H9 (cell line): ENCODE data around the gene PPIF. TPM values are rescaled to one million over a fixed set of nuclear protein-coding genes. Genes with fewer than 3 reads are reported as not detected.
A peak's percentile ranks its signal among the peaks of the same experiment; 100 is the strongest.

Experiments
- DNase-seq: peaks from one replicate; pipeline ENCODE4 v3.0.0-alpha.2; 2017
- H2AFZ ChIP-seq: one replicate; pipeline ENCODE4 v1.6.1; 2013; ENCODE audit warnings: mild to moderate bottlenecking, low read length, control low read depth, moderate library complexity
- H2AK5ac ChIP-seq: 2 replicates; pipeline ENCODE4 v1.6.1; 2013; ENCODE audit warnings: low read length, control low read depth, mixed read lengths; ENCODE audit not compliant: insufficient read length
- H2BK120ac ChIP-seq: one replicate; pipeline ENCODE4 v1.6.1; 2013; ENCODE audit warnings: low read depth, mild to moderate bottlenecking, low read length, control low read depth, inconsistent platforms; ENCODE audit not compliant: poor library complexity, severe bottlenecking
- H2BK12ac ChIP-seq: 2 replicates; pipeline ENCODE4 v1.6.1; 2013; ENCODE audit warnings: low read length, control low read depth, mixed read lengths, low read depth; ENCODE audit not compliant: insufficient read length
- H2BK15ac ChIP-seq: 2 replicates; pipeline ENCODE4 v1.6.1; 2013; ENCODE audit warnings: low read depth, low read length, control low read depth
- H2BK20ac ChIP-seq: one replicate; pipeline ENCODE4 v1.6.1; 2013; ENCODE audit warnings: low read depth, mild to moderate bottlenecking, low read length, control low read depth, inconsistent platforms; ENCODE audit not compliant: poor library complexity, severe bottlenecking
- H2BK5ac ChIP-seq: 2 replicates; pipeline ENCODE4 v1.6.1; 2013; ENCODE audit warnings: low read length, control low read depth, mixed read lengths; ENCODE audit not compliant: insufficient read length
- H3K14ac ChIP-seq: 2 replicates; pipeline ENCODE4 v1.6.1; 2013; ENCODE audit warnings: low read length, control low read depth; ENCODE audit not compliant: insufficient read depth
- H3K18ac ChIP-seq: 2 replicates; pipeline ENCODE4 v1.6.1; 2013; ENCODE audit warnings: low read depth, mild to moderate bottlenecking, mixed read lengths, low read length, control low read depth; ENCODE audit not compliant: insufficient read length
- H3K23ac ChIP-seq: 2 replicates; pipeline ENCODE4 v1.6.1; 2013; ENCODE audit warnings: low read length, control low read depth, mixed read lengths, low read depth; ENCODE audit not compliant: insufficient read length
- H3K23me2 ChIP-seq: 2 replicates; pipeline ENCODE4 v1.6.1; 2013; ENCODE audit warnings: low read depth, mild to moderate bottlenecking, mixed read lengths, low read length, control low read depth; ENCODE audit not compliant: insufficient read length, poor library complexity, severe bottlenecking
- H3K27ac ChIP-seq: 2 replicates; pipeline ENCODE4 v1.5.1; 2013; ENCODE audit warnings: low read length, control low read depth, mixed read lengths, low read depth; ENCODE audit not compliant: insufficient read length
- H3K27me3 ChIP-seq: 2 replicates; pipeline ENCODE4 v1.6.1; 2013; ENCODE audit warnings: low read length, control low read depth, inconsistent platforms; ENCODE audit not compliant: insufficient read depth
- H3K4ac ChIP-seq: 2 replicates; pipeline ENCODE4 v1.6.1; 2013; ENCODE audit warnings: low read depth, mild to moderate bottlenecking, control low read depth, inconsistent platforms, low read length, moderate library complexity
- H3K4me1 ChIP-seq: 2 replicates; pipeline ENCODE4 v1.6.1; 2013; ENCODE audit warnings: low read length, control low read depth, inconsistent platforms; ENCODE audit not compliant: insufficient read depth
- H3K4me2 ChIP-seq: 2 replicates; pipeline ENCODE4 v1.6.1; 2013; ENCODE audit warnings: low read length, control low read depth, mixed read lengths; ENCODE audit not compliant: insufficient read length, insufficient read depth
- H3K56ac ChIP-seq: 2 replicates; pipeline ENCODE4 v1.6.1; 2013; ENCODE audit warnings: low read depth, mild to moderate bottlenecking, mixed read lengths, low read length, control low read depth; ENCODE audit not compliant: insufficient read length
- H3K79me1 ChIP-seq: 2 replicates; pipeline ENCODE4 v1.6.1; 2013; ENCODE audit warnings: low read depth, mild to moderate bottlenecking, moderate library complexity, low read length, control low read depth, inconsistent platforms; ENCODE audit not compliant: insufficient read depth, poor library complexity, severe bottlenecking
- H3K79me2 ChIP-seq: 2 replicates; pipeline ENCODE4 v1.6.1; 2013; ENCODE audit warnings: low read length, control low read depth, inconsistent platforms; ENCODE audit not compliant: insufficient read depth
- H3K9ac ChIP-seq: 2 replicates; pipeline ENCODE4 v1.6.1; 2013; ENCODE audit warnings: low read length, control low read depth, mixed read lengths; ENCODE audit not compliant: insufficient read length; ENCODE audit errors: extremely low read depth
- H3K9me3 ChIP-seq: one replicate; pipeline ENCODE4 v1.6.1; 2013; ENCODE audit warnings: low read depth, low read length, inconsistent platforms; ENCODE audit not compliant: control insufficient read depth
- H3T11ph ChIP-seq: one replicate; pipeline ENCODE4 v1.6.1; 2013; ENCODE audit warnings: mild to moderate bottlenecking, low read length, control low read depth, inconsistent platforms
- H4K20me1 ChIP-seq: one replicate; pipeline ENCODE4 v1.6.1; 2013; ENCODE audit not compliant: control insufficient read depth, insufficient read length, insufficient read depth
- H4K5ac ChIP-seq: 2 replicates; pipeline ENCODE4 v1.6.1; 2013; ENCODE audit warnings: low read depth, mild to moderate bottlenecking, mixed read lengths, low read length, control low read depth; ENCODE audit not compliant: insufficient read length
- H4K8ac ChIP-seq: replicated peaks from 2 replicates; pipeline ENCODE4 v1.6.1; 2013; ENCODE audit warnings: low read length, control low read depth, mixed read lengths, low read depth; ENCODE audit not compliant: insufficient read length
- H4K91ac ChIP-seq: 2 replicates; pipeline ENCODE4 v1.6.1; 2013; ENCODE audit warnings: low read depth, mild to moderate bottlenecking, moderate library complexity, mixed read lengths, low read length, control low read depth; ENCODE audit not compliant: insufficient read length
- H3K27ac Mint-ChIP-seq, 3 experiments: 2 replicates in 2 of 3; 3 replicates in 1 of 3; pipeline ENCODE4 v1.8.0; 2020 to 2021; ENCODE audit warnings: mixed read lengths in 3 of 3, mild to moderate bottlenecking in 1 of 3, moderate library complexity in 1 of 3
- H3K27me3 Mint-ChIP-seq: 2 replicates; pipeline ENCODE4 v1.8.0; 2021; ENCODE audit warnings: low read depth, mild to moderate bottlenecking, moderate library complexity, mixed read lengths
- H3K36me3 Mint-ChIP-seq, 3 experiments: 2 replicates in 2 of 3; 3 replicates in 1 of 3; pipeline ENCODE4 v1.8.0; 2020 to 2021; ENCODE audit warnings: low read depth in 3 of 3, mixed read lengths in 3 of 3; ENCODE audit not compliant: insufficient read depth in 1 of 3
- H3K4me1 Mint-ChIP-seq, 2 experiments: 2 replicates each; pipeline ENCODE4 v1.8.0; 2020; ENCODE audit warnings: mixed read lengths in 2 of 2
- H3K4me3 Mint-ChIP-seq, 2 experiments: 2 replicates in 1 of 2; 3 replicates in 1 of 2; pipeline ENCODE4 v1.8.0; 2020 to 2021; ENCODE audit warnings: mild to moderate bottlenecking in 2 of 2, mixed read lengths in 2 of 2, moderate library complexity in 1 of 2
- H3K9me3 Mint-ChIP-seq, 2 experiments: 2 replicates in 1 of 2; 3 replicates in 1 of 2; pipeline ENCODE4 v1.8.0; 2020; ENCODE audit warnings: mild to moderate bottlenecking in 2 of 2, mixed read lengths in 2 of 2, moderate library complexity in 1 of 2
- CTCF ChIP-seq: fragments of 200-600 bp; sonication (generic); conservative IDR thresholded peaks from 3 replicates; pipeline ENCODE4 v1.8.0; 2021; ENCODE audit warnings: antibody characterized with exemption, mild to moderate bottlenecking
- WGBS: extraction: QIAGEN DNeasy Blood & Tissue Kit; methylation state at CpG from one replicate; pipeline ENCODE4 v1.1.7; 2013; ENCODE audit warnings: missing lambda C conversion rate, low lambda C conversion rate, mixed read lengths; ENCODE audit not compliant: insufficient read length; ENCODE audit errors: extremely low coverage; 5-methylcytosine and 5-hydroxymethylcytosine counted together
- total RNA-seq: library from RNA; stranded (reverse); gene quantifications from 2 replicates; pipeline ENCODE4 v1.2.1, GENCODE V29; 2021

Gene PPIF
- total RNA-seq, 1 experiment from 2014 or later = 79.7 TPM

- peak overlapping the region; percentile 43 for H3K4me2 ChIP-seq
- no peaks in the 10 kb centered on the region for H3K9me3 ChIP-seq
- Mint-ChIP-seq H3K4me1 (peaks cover 8 to 23% of the 10 kb centered on the region in 2 experiments), H3K36me3 (peaks cover 18 to 44% (median 40%) of the 10 kb centered on the region in 3 experiments; a peak in 6 of 7 replicates), H3K4me3 (peak overlapping the region; percentile 76 to 87), H3K27me3 (peaks cover 8% of the 10 kb centered on the region), H3K27ac (no peak overlapping the region), H3K9me3 (no peaks in the 10 kb centered on the region)
- H2BK20ac ChIP-seq = no peak overlapping the region
- H4K8ac ChIP-seq = no peak overlapping the region
- peaks cover 5% of the 10 kb centered on the region for H3K23me2 ChIP-seq
- H4K91ac ChIP-seq = no peak overlapping the region
- no peak for TF ChIP-seq CTCF
- H2BK15ac ChIP-seq = no peak overlapping the region
- no peak overlapping the region for H2BK12ac ChIP-seq
- H3K23ac ChIP-seq = no peak overlapping the region
- H3T11ph ChIP-seq = no peak overlapping the region
- H2BK120ac ChIP-seq = no peak overlapping the region
- no CpG with 5 or more reads among the region's 34 CpGs for WGBS
- no peak overlapping the region for H3K56ac ChIP-seq
- H2AFZ ChIP-seq = no peak overlapping the region
- H3K18ac ChIP-seq = peak overlapping the region; percentile 50
- no peaks in the 10 kb centered on the region for H3K79me2 ChIP-seq
- no peak overlapping the region for H3K27ac ChIP-seq
- peaks cover 5% of the 10 kb centered on the region for H3K79me1 ChIP-seq
- H3K14ac ChIP-seq = peak overlapping the region; percentile 89
- no peak overlapping the region for H2AK5ac ChIP-seq
- no peak overlapping the region for H2BK5ac ChIP-seq
- no peak overlapping the region; the same call in 1 of the 2 replicates for H3K4ac ChIP-seq
- peak overlapping the region; percentile 57 for H3K9ac ChIP-seq
- no peaks in the 10 kb centered on the region for H3K27me3 ChIP-seq
- H4K20me1 ChIP-seq = no peaks in the 10 kb centered on the region
- DNase-seq = peak; percentile 52
- H3K4me1 ChIP-seq = 0 out of 2 replicates have a peak, but pooled peaks cover 5% of the 10 kb centered on the region
- no peak overlapping the region for H4K5ac ChIP-seq
These were observed 798 bp downstream of the PPIF start for GRCh38 chr10:79347894-79348639.
